ENCODE data around the gene DNAJC6.
"Not testable (repeated sequence)": the region's sequence is repeated elsewhere in the genome, so short reads cannot be mapped to it uniquely, and the experiment has no call there.

Gene DNAJC6

GRCh38 chr1:65435987-65436386 lies 126.6 kb downstream of the DNAJC6 start:
- DNase-seq: no peak

- no peak for DNase-seq
Measured at GRCh38 chr1:65437616-65438015, 128.3 kb downstream of the DNAJC6 start.

- DNase-seq: no peak
Measured at GRCh38 chr1:65440322-65440900, 131.1 kb downstream of the DNAJC6 start.

- DNase-seq: no peak
Measured at GRCh38 chr1:65440915-65441314, 131.6 kb downstream of the DNAJC6 start.

GRCh38 chr1:65441464-65441863 lies 132.1 kb downstream of the DNAJC6 start:
- DNase-seq: no peak

- DNase-seq: no peak
Measured at GRCh38 chr1:65442442-65442841, 133.1 kb downstream of the DNAJC6 start.

- no peak for DNase-seq
Measured at GRCh38 chr1:65443647-65444046, 134.3 kb downstream of the DNAJC6 start.

- no peak for DNase-seq
Measured at GRCh38 chr1:65444128-65444640, 134.8 kb downstream of the DNAJC6 start.

- DNase-seq: no peak
Measured at GRCh38 chr1:65445837-65446236, 136.5 kb downstream of the DNAJC6 start.

- no peak for DNase-seq
Measured at GRCh38 chr1:65449214-65449823, 140.0 kb downstream of the DNAJC6 start.

GRCh38 chr1:65455678-65456077 lies 146.3 kb downstream of the DNAJC6 start:
- DNase-seq: not testable (repeated sequence)

- no peak for DNase-seq
Measured at GRCh38 chr1:65456481-65456880, 147.1 kb downstream of the DNAJC6 start.

GRCh38 chr1:65457868-65458267 lies 148.5 kb downstream of the DNAJC6 start:
- DNase-seq: peak in 1 of 3 experiments; percentile 24

GRCh38 chr1:65458730-65459396 lies 149.5 kb downstream of the DNAJC6 start:
- no peak for DNase-seq

- DNase-seq: peak in 1 of 3 experiments; percentile 21
Measured at GRCh38 chr1:65459397-65459768, 150.0 kb downstream of the DNAJC6 start.

Data from NCI-H1417 (cell line).